Keratinocyte (primary cell): ENCODE results near the gene UTP11.

Source experiments
- EZH2 ChIP-seq: IDR thresholded peaks from one replicate; pipeline ENCODE4 v1.6.1; 2012; ENCODE audit warnings: inconsistent platforms, mild to moderate bottlenecking, low read length, moderate library complexity
- TF ChIP-seq, protein P1 (sequence below), 3 experiments: IDR thresholded peaks in 1 of 3; conservative IDR thresholded peaks in 1 of 3; optimal IDR thresholded peaks in 1 of 3; 2 replicates in 2 of 3; 3 replicates in 1 of 3; pipeline versions ENCODE3 to v1.5.1; 2011; ENCODE audit warnings: low read length in 3 of 3, mild to moderate bottlenecking in 3 of 3, moderate library complexity in 2 of 3, control low read depth in 1 of 3, inconsistent platforms in 1 of 3; ENCODE audit not compliant: insufficient read depth in 2 of 3; ENCODE audit errors: extremely low read depth in 1 of 3

GRCh38 chr1:38046333-38046883 is 33.9 kb downstream of the UTP11 start, which contains the start of gene POU3F1:
- TF ChIP-seq, protein P1, sequence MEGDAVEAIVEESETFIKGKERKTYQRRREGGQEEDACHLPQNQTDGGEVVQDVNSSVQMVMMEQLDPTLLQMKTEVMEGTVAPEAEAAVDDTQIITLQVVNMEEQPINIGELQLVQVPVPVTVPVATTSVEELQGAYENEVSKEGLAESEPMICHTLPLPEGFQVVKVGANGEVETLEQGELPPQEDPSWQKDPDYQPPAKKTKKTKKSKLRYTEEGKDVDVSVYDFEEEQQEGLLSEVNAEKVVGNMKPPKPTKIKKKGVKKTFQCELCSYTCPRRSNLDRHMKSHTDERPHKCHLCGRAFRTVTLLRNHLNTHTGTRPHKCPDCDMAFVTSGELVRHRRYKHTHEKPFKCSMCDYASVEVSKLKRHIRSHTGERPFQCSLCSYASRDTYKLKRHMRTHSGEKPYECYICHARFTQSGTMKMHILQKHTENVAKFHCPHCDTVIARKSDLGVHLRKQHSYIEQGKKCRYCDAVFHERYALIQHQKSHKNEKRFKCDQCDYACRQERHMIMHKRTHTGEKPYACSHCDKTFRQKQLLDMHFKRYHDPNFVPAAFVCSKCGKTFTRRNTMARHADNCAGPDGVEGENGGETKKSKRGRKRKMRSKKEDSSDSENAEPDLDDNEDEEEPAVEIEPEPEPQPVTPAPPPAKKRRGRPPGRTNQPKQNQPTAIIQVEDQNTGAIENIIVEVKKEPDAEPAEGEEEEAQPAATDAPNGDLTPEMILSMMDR (optimal IDR thresholded peaks at IDR 0.05 in 1 of 3, IDR thresholded peaks at IDR 0.05 in 1 of 3, conservative IDR thresholded peaks at IDR 0.05 in 1 of 3; ENCODE audit: extremely low read depth in 1 of 3, insufficient read depth in 2 of 3, low read length in 3 of 3), result no peak
- no peak for TF ChIP-seq EZH2
